SKM-1 (cell line): ENCODE measurements around the gene PRIM2.
"Not testable (repeated sequence)": the region's sequence is repeated elsewhere in the genome, so short reads cannot be mapped to it uniquely, and the experiment has no call there.

Experiments used
- DNase-seq: peaks from one replicate; lab custom pipeline; 2025; ENCODE audit not compliant: unreplicated experiment; lab: John Stamatoyannopoulos, UW

Gene PRIM2

DNA sequence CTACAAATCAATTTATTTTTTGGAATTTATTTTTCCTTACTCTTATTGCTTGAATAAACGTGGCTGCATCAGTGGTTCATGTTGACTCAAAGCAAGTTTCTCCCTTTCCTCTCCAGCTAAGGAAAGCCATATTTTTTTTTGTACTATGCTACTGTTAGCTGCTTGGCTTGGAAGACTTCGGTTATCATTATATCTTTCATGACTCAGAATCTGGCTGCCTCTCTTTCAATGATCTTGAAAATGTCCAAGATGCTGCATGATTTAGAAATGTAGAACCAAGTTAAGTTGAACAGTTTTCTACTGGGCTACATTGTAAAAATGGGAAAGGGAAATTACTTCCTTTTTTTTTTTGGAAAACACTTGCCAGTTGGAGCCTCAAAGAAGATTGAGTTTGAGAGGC, 44.9 kb downstream of the PRIM2 start:
- not testable (repeated sequence) for DNase-seq

DNA sequence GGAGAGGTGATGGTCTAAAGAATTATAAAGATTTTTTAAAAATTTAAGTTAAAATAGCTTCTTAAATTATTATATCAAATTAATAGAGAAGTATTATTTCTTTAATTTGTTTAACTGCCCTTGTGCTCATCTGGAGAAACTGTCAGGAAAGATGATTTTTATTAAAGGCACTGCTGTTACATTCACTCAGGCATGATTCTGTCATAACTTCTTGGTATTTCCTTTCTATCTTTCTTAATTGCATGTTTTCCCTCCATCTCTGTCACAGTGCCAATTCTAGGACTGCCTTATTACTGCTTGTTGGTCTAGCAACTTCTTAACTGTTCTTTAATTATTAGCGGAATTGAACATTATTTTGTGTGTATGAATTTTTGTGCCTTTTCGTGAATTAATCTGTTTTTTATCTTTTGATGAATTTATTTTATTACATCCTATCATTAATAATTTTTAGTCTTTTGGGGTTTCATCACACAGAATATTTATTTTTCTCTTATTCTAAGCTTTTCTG, 47.7 kb downstream of the PRIM2 start:
- DNase-seq: not testable (repeated sequence)

GRCh38 chr6:57368965-57369731, 51.7 kb downstream of the PRIM2 start:
- not testable (repeated sequence) for DNase-seq

GRCh38 chr6:57371779-57372178, 54.3 kb downstream of the PRIM2 start:
- DNase-seq: not testable (repeated sequence)

DNA sequence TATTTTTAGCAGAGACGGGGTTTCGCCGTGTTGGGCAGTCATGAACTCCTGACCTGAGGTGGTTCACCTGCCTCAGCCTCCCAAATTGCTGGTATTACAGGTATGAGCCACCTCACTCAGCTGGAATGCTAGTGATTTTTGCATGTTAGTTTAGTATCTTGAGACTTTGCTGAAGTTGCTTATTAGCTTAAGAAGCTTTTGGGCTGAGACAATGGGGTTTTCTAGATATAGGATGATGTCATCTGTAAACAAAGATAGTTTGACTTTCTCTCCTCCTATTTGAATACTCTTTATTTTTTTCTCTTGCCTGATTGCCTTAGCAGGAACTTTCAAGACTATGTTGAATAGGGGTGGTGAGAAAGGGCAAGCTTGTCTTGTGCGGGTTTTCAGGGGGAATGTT, 57.3 kb downstream of the PRIM2 start:
- not testable (repeated sequence) for DNase-seq

DNA sequence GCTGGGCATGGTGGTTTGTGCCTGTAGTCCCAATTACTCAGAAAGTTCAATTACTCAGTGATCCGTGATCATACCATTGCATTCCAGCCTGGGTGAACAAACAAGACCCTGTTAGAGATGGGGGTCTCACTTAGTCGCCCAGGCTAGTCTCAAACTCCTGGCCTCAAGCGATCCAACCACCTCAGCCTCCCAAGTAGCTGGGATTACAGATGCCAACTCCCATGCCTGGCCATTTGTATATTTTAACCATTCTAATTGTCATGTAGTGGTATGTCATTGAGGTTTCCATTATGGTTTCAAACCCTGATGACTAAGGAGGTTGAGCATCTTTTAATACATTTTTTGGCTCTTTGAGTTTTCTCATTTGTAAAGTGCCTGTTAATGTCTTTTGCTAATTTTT, 58.7 kb downstream of the PRIM2 start:
- DNase-seq: not testable (repeated sequence)

GRCh38 chr6:57389038-57389592, 71.7 kb downstream of the PRIM2 start:
- DNase-seq: not testable (repeated sequence)

DNA sequence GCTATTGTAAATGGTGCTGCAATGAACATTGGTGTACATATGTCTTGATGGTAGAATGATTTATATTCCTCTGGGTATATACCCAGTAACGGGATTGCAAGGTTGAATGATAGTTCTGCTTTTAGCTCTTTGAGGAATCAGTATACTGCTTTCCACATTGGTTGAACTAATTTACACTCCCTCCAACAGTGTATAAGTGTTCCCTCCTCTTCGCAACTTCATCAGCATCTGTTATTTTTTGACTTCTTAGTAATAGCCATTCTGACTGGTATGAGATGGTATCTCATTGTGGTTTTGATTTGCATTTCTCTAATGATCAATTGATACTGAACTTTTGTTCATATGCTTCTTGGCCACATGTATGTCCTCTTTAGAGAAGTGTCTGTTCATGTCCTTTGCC, 73.4 kb downstream of the PRIM2 start:
- not testable (repeated sequence) for DNase-seq

- not testable (repeated sequence) for DNase-seq
These were observed 74.6 kb downstream of the PRIM2 start for GRCh38 chr6:57392047-57392446.

GRCh38 chr6:57419341-57419740, 101.9 kb downstream of the PRIM2 start:
- not testable (repeated sequence) for DNase-seq

DNA sequence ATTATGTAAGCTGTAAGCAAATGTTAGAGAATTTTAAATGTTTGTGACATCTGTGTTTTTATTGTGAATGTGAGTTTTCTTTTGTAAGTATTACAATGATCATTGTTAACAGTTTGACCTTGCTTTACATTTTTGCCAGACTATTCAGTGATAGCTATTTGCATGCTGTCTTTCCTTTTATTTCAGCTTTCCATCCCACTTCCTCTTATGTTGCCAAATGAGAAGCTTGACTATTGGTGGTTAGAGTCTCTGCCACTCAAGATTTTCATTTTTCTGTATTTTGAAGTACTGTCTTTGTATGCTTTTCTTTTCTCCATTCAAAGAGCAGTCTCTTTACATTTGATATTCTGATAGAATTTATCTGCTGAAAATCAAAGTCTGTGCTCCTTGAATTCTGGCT, 104.1 kb downstream of the PRIM2 start:
- no peak for DNase-seq

DNA sequence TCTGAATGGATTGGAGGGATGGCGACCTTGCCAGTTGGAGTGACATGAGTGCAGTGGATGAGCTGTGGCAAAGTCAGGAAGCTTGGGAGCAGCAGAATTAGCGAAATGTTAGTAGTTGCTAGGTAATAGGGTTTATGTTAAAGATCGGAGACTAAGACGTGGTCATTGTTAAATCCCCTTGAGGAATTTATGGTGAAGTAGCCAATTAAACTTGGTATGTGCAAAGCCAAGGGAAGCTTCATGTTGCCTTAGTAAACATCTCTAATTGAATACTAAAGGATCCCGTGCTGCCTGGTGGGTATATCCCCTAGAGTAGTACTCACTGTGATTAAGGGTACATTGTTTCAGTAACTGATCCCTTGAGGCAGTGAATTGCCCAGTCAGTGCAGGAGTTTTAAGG, 106.0 kb downstream of the PRIM2 start:
- no peak for DNase-seq

- not testable (repeated sequence) for DNase-seq
These were observed 114.3 kb downstream of the PRIM2 start for GRCh38 chr6:57431742-57432141.

- no peak for DNase-seq
These were observed 114.7 kb downstream of the PRIM2 start for GRCh38 chr6:57432157-57432556.

DNA sequence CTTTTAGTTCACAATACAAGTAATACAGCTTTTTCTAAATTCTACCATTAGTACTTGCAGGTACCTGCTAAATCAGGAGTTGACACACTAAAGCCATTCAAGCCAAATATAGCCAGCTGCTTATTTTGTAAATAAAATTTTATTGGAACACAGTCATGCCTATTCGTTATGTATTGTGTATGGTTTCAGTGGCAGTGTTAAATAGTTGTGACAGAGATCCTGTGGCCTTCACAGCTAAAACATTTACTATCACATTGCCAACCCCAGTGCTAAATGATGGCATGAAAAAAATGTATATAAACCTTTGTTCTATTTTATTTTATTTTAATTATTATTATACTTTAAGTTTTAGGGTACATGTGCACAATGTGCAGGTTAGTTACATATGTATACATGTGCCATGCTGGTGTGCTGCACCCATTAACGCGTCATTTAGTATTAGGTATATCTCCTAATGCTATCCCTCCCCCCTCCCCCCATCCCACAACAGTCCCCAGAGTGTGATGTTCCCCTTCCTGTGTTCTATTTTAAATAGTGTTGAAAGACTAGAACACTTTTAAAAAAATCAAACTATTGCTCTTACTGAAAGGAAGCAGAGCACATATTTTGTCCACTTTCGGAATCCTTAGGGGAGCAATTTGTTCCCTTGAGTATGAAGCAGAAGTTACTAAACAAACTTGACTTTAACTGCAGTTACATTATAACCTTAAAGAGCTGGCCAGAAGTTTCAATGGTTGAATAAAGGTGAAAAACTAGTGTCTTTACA, 115.7 kb downstream of the PRIM2 start:
- no peak for DNase-seq

GRCh38 chr6:57433790-57434189, 116.4 kb downstream of the PRIM2 start:
- not testable (repeated sequence) for DNase-seq

DNA sequence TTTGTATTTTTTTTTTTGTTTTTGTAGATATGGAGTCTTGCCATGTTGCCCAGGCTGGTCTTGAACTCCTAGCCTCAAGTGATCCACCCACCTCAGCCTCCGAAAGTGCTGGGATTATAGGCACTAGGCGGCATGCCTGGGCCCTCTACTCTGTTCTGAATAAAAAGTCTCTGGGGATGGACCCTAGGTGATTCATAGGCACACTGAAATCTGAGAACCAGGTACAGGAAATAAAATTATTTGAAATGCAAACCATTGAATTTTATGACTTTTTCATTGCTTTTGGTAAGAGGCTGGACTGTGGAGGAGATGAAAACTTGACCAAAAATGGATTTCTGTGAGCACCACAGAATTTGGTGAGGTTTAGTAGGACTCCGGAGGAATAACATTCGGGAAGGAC, 117.5 kb downstream of the PRIM2 start:
- no peak for DNase-seq

- no peak for DNase-seq
These were observed 118.2 kb downstream of the PRIM2 start for GRCh38 chr6:57435475-57436160.

DNA sequence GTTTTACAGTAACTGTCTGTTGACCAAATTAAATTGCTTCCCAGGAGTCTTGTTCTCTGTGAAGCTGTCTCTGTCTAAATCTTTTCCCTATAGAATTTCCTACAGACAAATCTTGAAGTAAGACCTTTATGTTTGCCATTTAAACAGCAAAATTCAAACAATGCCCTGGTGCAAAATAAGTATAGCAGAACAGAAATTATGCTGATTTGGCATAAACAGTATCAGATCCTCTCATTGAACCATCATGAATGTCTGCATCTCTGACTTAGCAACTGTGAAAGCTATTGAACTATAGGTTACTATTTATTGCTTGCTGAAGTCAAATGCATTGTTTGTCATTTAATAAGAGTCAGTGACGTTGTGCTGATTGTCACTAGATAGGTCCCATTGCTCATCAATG, 123.3 kb downstream of the PRIM2 start:
- not testable (repeated sequence) for DNase-seq

- not testable (repeated sequence) for DNase-seq
These were observed 124.7 kb downstream of the PRIM2 start for GRCh38 chr6:57442133-57442532.

DNA sequence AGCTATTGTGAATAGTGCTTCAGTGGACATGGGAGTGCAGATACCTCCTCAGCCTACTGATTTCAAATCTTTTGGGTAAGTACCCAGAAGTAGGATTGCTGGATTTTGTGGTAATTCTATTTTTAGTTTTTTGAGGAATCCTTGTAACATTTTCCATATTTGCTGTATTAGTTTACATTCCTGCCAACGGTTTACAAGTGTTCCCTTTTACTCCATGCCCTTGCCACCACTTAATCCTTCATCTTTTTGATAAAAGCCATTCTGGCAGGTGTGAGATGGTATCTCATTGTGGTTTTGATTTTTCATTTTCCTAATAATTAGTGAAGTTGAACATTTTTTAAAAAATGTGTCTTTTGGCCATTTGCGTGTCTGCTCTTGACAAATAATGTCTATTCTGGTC, 125.8 kb downstream of the PRIM2 start:
- not testable (repeated sequence) for DNase-seq
